WTC11 (cell line): ENCODE results near the gene CDH22.

ENCODE experiments used
- CTCF ChIP-seq: fragments of 200-600 bp; IDR thresholded peaks from 2 replicates; pipeline ENCODE4 v1.8.0; 2022; ENCODE audit warnings: antibody characterized with exemption
- GRHL2 ChIP-seq: fragments of 250-450 bp; sonication (Bioruptor Pico); IDR thresholded peaks from 2 replicates; pipeline ENCODE4 v1.8.0; 2022; ENCODE audit warnings: mild to moderate bottlenecking, moderate library complexity; ENCODE audit not compliant: insufficient replicate concordance, severe bottlenecking
- MYBL2 ChIP-seq: sonication (generic); formaldehyde crosslinking; IDR thresholded peaks from 2 replicates; pipeline ENCODE4 v1.8.1; 2023; ENCODE audit warnings: mild to moderate bottlenecking, moderate library complexity, missing genetic modification reagents
- NFE2L1 ChIP-seq: sonication (generic); formaldehyde crosslinking; IDR thresholded peaks from 2 replicates; pipeline ENCODE4 v1.8.1; 2023; ENCODE audit warnings: missing genetic modification reagents
- TCF7 ChIP-seq: sonication (generic); formaldehyde crosslinking; IDR thresholded peaks from 2 replicates; pipeline ENCODE4 v1.8.0; 2022; ENCODE audit warnings: mild to moderate bottlenecking, low read depth, missing genetic modification reagents, moderate library complexity
- USF1 ChIP-seq: sonication (generic); formaldehyde crosslinking; IDR thresholded peaks from 2 replicates; pipeline ENCODE4 v1.8.0; 2022; ENCODE audit warnings: mild to moderate bottlenecking, missing genetic modification reagents
- ZNF263 ChIP-seq: sonication (generic); formaldehyde crosslinking; IDR thresholded peaks from 2 replicates; pipeline ENCODE4 v1.8.1; 2022; ENCODE audit warnings: low read depth, mild to moderate bottlenecking, moderate library complexity, missing genetic modification reagents

GRCh38 chr20:46300281-46300680 lies 8.0 kb downstream of the CDH22 start:
- TF ChIP-seq USF1 (CRISPR knock-in tag) (no peak), CTCF (no peak), TCF7 (CRISPR knock-in tag) (no peak), GRHL2 (no peak), MYBL2 (CRISPR knock-in tag) (no peak), NFE2L1 (CRISPR knock-in tag) (no peak), ZNF263 (CRISPR knock-in tag) (no peak)
